Natural killer cell (primary cell): ENCODE measurements around the gene CARD8. TPM values are rescaled to one million over a fixed set of nuclear protein-coding genes. Genes with fewer than 3 reads are reported as not detected.

Experiments
- ATAC-seq, 3 donors: fragments of 150-1000 bp in 2 of 3; fragments of 200-7000 bp in 1 of 3; cut with Tn5 transposase; 1 replicate in 1 of 3; 2 replicates in 2 of 3; pipeline ENCODE4 v1.10.0; 2021; ENCODE audit warnings: mild to moderate bottlenecking in 2 of 3, moderate library complexity in 2 of 3
- DNase-seq, 2 donors: peaks; one replicate each; pipeline versions ENCODE4 v3.0.0 to v3.0.0-alpha.2; 2013 to 2021; ENCODE audit warnings: mixed read lengths in 1 of 2
- H3K27ac ChIP-seq: one replicate; pipeline ENCODE4 v1.5.1; 2013; ENCODE audit warnings: mild to moderate bottlenecking, low read length
- H3K27me3 ChIP-seq: one replicate; pipeline ENCODE4 v1.6.1; 2013; ENCODE audit warnings: low read length; ENCODE audit not compliant: control insufficient read depth, insufficient read depth
- H3K36me3 ChIP-seq: one replicate; pipeline ENCODE4 v1.6.1; 2013; ENCODE audit warnings: low read length; ENCODE audit not compliant: control insufficient read depth, insufficient read depth
- H3K4me1 ChIP-seq: one replicate; pipeline ENCODE4 v1.6.1; 2013; ENCODE audit warnings: low read length; ENCODE audit not compliant: control insufficient read depth, insufficient read depth
- H3K4me3 ChIP-seq: one replicate; pipeline ENCODE4 v1.5.1; 2013; ENCODE audit warnings: low read length
- H3K9me3 ChIP-seq: one replicate; pipeline ENCODE4 v1.6.1; 2013; ENCODE audit warnings: low read length; ENCODE audit not compliant: control insufficient read depth, insufficient read depth
- H3K27ac Mint-ChIP-seq, 2 donors: one replicate each; pipeline ENCODE4 v1.8.0; 2022; ENCODE audit warnings: mild to moderate bottlenecking in 2 of 2, mixed read lengths in 2 of 2, moderate library complexity in 1 of 2
- H3K27me3 Mint-ChIP-seq, 2 donors: one replicate each; pipeline ENCODE4 v1.8.0; 2022; ENCODE audit warnings: low read depth in 2 of 2, mixed read lengths in 2 of 2
- H3K36me3 Mint-ChIP-seq: one replicate; pipeline ENCODE4 v1.8.0; 2022; ENCODE audit warnings: mixed read lengths
- H3K4me1 Mint-ChIP-seq, 2 donors: one replicate each; pipeline ENCODE4 v1.8.0; 2022; ENCODE audit warnings: mixed read lengths in 2 of 2
- H3K4me3 Mint-ChIP-seq: one replicate; pipeline ENCODE4 v1.8.0; 2022; ENCODE audit warnings: mild to moderate bottlenecking, moderate library complexity, mixed read lengths
- H3K9me3 Mint-ChIP-seq, 2 donors: one replicate each; pipeline ENCODE4 v1.8.0; 2022; ENCODE audit warnings: mixed read lengths in 2 of 2
- CTCF ChIP-seq: fragments of 200-600 bp; IDR thresholded peaks from one replicate; pipeline ENCODE4 v1.8.0; 2022; ENCODE audit warnings: antibody characterized with exemption
- WGBS: methylation state at CpG from one replicate; pipeline ENCODE4 v1.1.7; 2013; ENCODE audit warnings: missing lambda C conversion rate; ENCODE audit not compliant: insufficient coverage; 5-methylcytosine and 5-hydroxymethylcytosine counted together
- intact Hi-C: fragments of 100-400 bp; cut with micrococcal nuclease; formaldehyde crosslinking; loops from one replicate; pipeline ENCODE4 v1.14.2; 2022
- total RNA-seq, 4 donors: library from RNA; stranded (reverse); fragments of 120-200 nt in 1 of 4; gene quantifications; one replicate each; pipeline versions ENCODE4 v1.2.3 to v1.2.4, GENCODE V29; 2013 to 2022

CARD8 gene
- total RNA-seq, 3 donors from 2014 or later (not counting 1 experiment from before 2014, with no cell fraction given), result 147 to 216 (median 154) TPM

GRCh38 chr19:48258350-48258749 is 2.6 kb upstream of the CARD8 start:
- 0% methylated on average over 5 of the region's 6 CpGs for WGBS

GRCh38 chr19:48254529-48254970 is 1.2 kb downstream of the CARD8 start:
- Mint-ChIP-seq H3K27ac (peak overlapping the region; percentile 92 to 99), H3K4me3 (peak overlapping the region; percentile 99)
- 96% methylated on average over 4 of the region's 4 CpGs for WGBS

More at GRCh38 chr19:48258350-48258749, 2.6 kb upstream of the CARD8 start:
- Mint-ChIP-seq H3K27ac (peak overlapping the region; percentile 92 to 94), H3K4me1 (peaks cover 40 to 50% of the 10 kb centered on the region in 2 donors), H3K36me3 (no peaks in the 10 kb centered on the region), H3K27me3 (no peaks in the 10 kb centered on the region), H3K9me3 (no peaks in the 10 kb centered on the region), H3K4me3 (peak overlapping the region; percentile 87)
- H3K27me3 ChIP-seq, result no peaks in the 10 kb centered on the region
- intact Hi-C loops, result no loop called here
- no peak for TF ChIP-seq CTCF
- H3K4me1 ChIP-seq, result peaks cover 41% of the 10 kb centered on the region
- H3K9me3 ChIP-seq, result no peaks in the 10 kb centered on the region
- peak overlapping the region; percentile 83 for H3K27ac ChIP-seq
- ATAC-seq, result peak in 1 of 3 donors; percentile 28
- peaks cover 2% of the 10 kb centered on the region for H3K36me3 ChIP-seq
- H3K4me3 ChIP-seq, result peak overlapping the region; percentile 24
- DNase-seq, result peak; percentile 31 to 66

GRCh38 chr19:48253999-48254398 is 1.7 kb downstream of the CARD8 start:
- no peaks in the 10 kb centered on the region for H3K9me3 ChIP-seq
- DNase-seq (no peak), ATAC-seq (no peak)
- H3K27me3 Mint-ChIP-seq, result no peaks in the 10 kb centered on the region
- H3K27ac ChIP-seq, result peak overlapping the region; percentile 26
- H3K4me3 ChIP-seq, result no peak overlapping the region
- no peaks in the 10 kb centered on the region for H3K36me3 Mint-ChIP-seq
- no peaks in the 10 kb centered on the region for H3K9me3 Mint-ChIP-seq
- H3K4me3 Mint-ChIP-seq, result peak overlapping the region; percentile 99
- peaks cover 71 to 77% of the 10 kb centered on the region in 2 donors for H3K4me1 Mint-ChIP-seq
- TF ChIP-seq CTCF, result no peak
- H3K4me1 ChIP-seq, result peaks cover 54% of the 10 kb centered on the region
- peaks cover 5% of the 10 kb centered on the region for H3K36me3 ChIP-seq
- H3K27ac Mint-ChIP-seq, result peak overlapping the region; percentile 92 to 99
- no peaks in the 10 kb centered on the region for H3K27me3 ChIP-seq
- intact Hi-C loops, result no loop called here

More at GRCh38 chr19:48254529-48254970, 1.2 kb downstream of the CARD8 start:
- peaks cover 57% of the 10 kb centered on the region for H3K4me1 ChIP-seq
- H3K27me3 Mint-ChIP-seq, result no peaks in the 10 kb centered on the region
- no peak for ATAC-seq
- DNase-seq, result no peak
- H3K4me3 ChIP-seq, result no peak overlapping the region
- H3K27me3 ChIP-seq, result no peaks in the 10 kb centered on the region
- no peak for TF ChIP-seq CTCF
- intact Hi-C loops, result no loop called here
- peak overlapping the region; percentile 94 for H3K27ac ChIP-seq
- H3K9me3 Mint-ChIP-seq, result no peaks in the 10 kb centered on the region
- H3K36me3 ChIP-seq, result peaks cover 5% of the 10 kb centered on the region
- no peaks in the 10 kb centered on the region for H3K9me3 ChIP-seq
- peaks cover 71 to 78% of the 10 kb centered on the region in 2 donors for H3K4me1 Mint-ChIP-seq
- no peaks in the 10 kb centered on the region for H3K36me3 Mint-ChIP-seq

GRCh38 chr19:48252609-48253008 is 3.1 kb downstream of the CARD8 start:
- DNase-seq (no peak), ATAC-seq (no peak)
- peak overlapping the region; percentile 92 to 99 for H3K27ac Mint-ChIP-seq
- H3K36me3 Mint-ChIP-seq, result no peaks in the 10 kb centered on the region
- no peaks in the 10 kb centered on the region for H3K9me3 ChIP-seq
- H3K27me3 Mint-ChIP-seq, result no peaks in the 10 kb centered on the region
- no peak overlapping the region for H3K27ac ChIP-seq
- H3K36me3 ChIP-seq, result peaks cover 5% of the 10 kb centered on the region
- H3K4me3 Mint-ChIP-seq, result peak overlapping the region; percentile 43
- peaks cover 61% of the 10 kb centered on the region for H3K4me1 ChIP-seq
- peaks cover 69 to 72% of the 10 kb centered on the region in 2 donors for H3K4me1 Mint-ChIP-seq
- intact Hi-C loops, result no loop called here
- H3K4me3 ChIP-seq, result no peak overlapping the region
- no peaks in the 10 kb centered on the region for H3K9me3 Mint-ChIP-seq
- H3K27me3 ChIP-seq, result no peaks in the 10 kb centered on the region
- TF ChIP-seq CTCF, result no peak
- WGBS, result 50% methylated on average over 2 of the region's 4 CpGs
